Sigmoid colon (tissue), 7 donors: Measurements from ENCODE around the gene PPP2R5E. TPM values are rescaled to one million over a fixed set of nuclear protein-coding genes. Genes with fewer than 3 reads are reported as not detected.

ENCODE experiments used
- DNase-seq: peaks from one replicate; pipeline ENCODE4 v3.0.0-alpha.2; 2019
- H3K27ac ChIP-seq, 4 donors: fragments of 200-600 bp; sonication (generic); one replicate each; pipeline ENCODE4 v1.5.1; 2016 to 2019; ENCODE audit warnings: mild to moderate bottlenecking in 1 of 4
- H3K27me3 ChIP-seq, 3 donors: fragments of 200-600 bp; sonication (generic); one replicate each; pipeline ENCODE4 v1.5.1; 2019; ENCODE audit warnings: mild to moderate bottlenecking in 1 of 3
- H3K36me3 ChIP-seq, 4 donors: fragments of 200-600 bp; sonication (generic); one replicate each; pipeline ENCODE4 v1.5.1; 2016 to 2019
- H3K4me1 ChIP-seq, 4 donors: fragments of 200-600 bp; sonication (generic); one replicate each; pipeline ENCODE4 v1.5.1; 2017 to 2019
- H3K4me3 ChIP-seq, 4 donors: fragments of 200-600 bp; sonication (generic); one replicate each; pipeline ENCODE4 v1.5.1; 2017 to 2019; ENCODE audit warnings: mild to moderate bottlenecking in 2 of 4, moderate library complexity in 1 of 4
- H3K9me3 ChIP-seq, 4 donors: fragments of 200-600 bp in 3 of 4; sonication (generic) in 3 of 4; one replicate each; pipeline versions ENCODE4 v1.5.1 to v1.6.1; 2013 to 2019
- EP300 ChIP-seq, 4 donors: sonication (generic); formaldehyde crosslinking; IDR thresholded peaks; one replicate each; pipeline ENCODE4 v1.6.1; 2017; ENCODE audit warnings: antibody characterized with exemption in 4 of 4
- POLR2A ChIP-seq, 2 donors: fragments of 450-650 bp; IDR thresholded peaks; one replicate each; pipeline ENCODE4 v1.6.1; 2016; ENCODE audit warnings: antibody characterized with exemption in 2 of 2, mild to moderate bottlenecking in 2 of 2, moderate library complexity in 2 of 2
- POLR2AphosphoS5 ChIP-seq, 4 donors: sonication (generic); formaldehyde crosslinking; IDR thresholded peaks; one replicate each; pipeline ENCODE4 v1.6.1; 2017; ENCODE audit warnings: antibody characterized with exemption in 4 of 4
- WGBS, 2 donors: extraction: QIAGEN DNeasy Blood & Tissue Kit; methylation state at CpG; one replicate each; pipeline ENCODE4 v1.1.7; 2013; 5-methylcytosine and 5-hydroxymethylcytosine counted together
- intact Hi-C: fragments of 100-400 bp; cut with DNase I; formaldehyde crosslinking; loops from one replicate; pipeline ENCODE4 v1.15.1; 2023
- polyA plus RNA-seq, 3 donors: library from polyadenylated mRNA; stranded (reverse); fragments of 200-250 nt; gene quantifications; one replicate each; pipeline ENCODE4 v1.2.3, GENCODE V29; 2013
- total RNA-seq, 4 donors: library from RNA; depleted of rRNA; stranded (reverse); fragments of >200 nt; gene quantifications; one replicate each; pipeline ENCODE4 v1.1.0, GENCODE V29; 2016
- TF ChIP-seq, protein P1 (sequence below), 4 experiments: fragments of 450-650 bp in 3 of 4; fragments of 200-600 bp in 1 of 4; IDR thresholded peaks; one replicate each; pipeline ENCODE4 v1.5.1; 2016 to 2019; ENCODE audit warnings: antibody characterized with exemption in 4 of 4, mild to moderate bottlenecking in 3 of 4, moderate library complexity in 2 of 4
- donor health status: healthy with polysubstance abuse.
- donor health status: Bipolar disorder and iron deficiency.
- donor health status: healthy.

The PPP2R5E gene
- total and polyA plus RNA-seq, 7 donors = 10.8 to 28.9 (median 23.7) TPM

GRCh38 chr14:63342371-63342770 is 200.8 kb downstream of the PPP2R5E start:
- Histone ChIP-seq H3K4me1 (no peaks in the 10 kb centered on the region), H3K27me3 (no peaks in the 10 kb centered on the region), H3K9me3 (no peaks in the 10 kb centered on the region), H3K36me3 (no peaks in the 10 kb centered on the region), H3K4me3 (no peak overlapping the region), H3K27ac (no peak overlapping the region)
- DNase-seq = no peak
- intact Hi-C loops = no loop called here
- TF ChIP-seq, protein P1, sequence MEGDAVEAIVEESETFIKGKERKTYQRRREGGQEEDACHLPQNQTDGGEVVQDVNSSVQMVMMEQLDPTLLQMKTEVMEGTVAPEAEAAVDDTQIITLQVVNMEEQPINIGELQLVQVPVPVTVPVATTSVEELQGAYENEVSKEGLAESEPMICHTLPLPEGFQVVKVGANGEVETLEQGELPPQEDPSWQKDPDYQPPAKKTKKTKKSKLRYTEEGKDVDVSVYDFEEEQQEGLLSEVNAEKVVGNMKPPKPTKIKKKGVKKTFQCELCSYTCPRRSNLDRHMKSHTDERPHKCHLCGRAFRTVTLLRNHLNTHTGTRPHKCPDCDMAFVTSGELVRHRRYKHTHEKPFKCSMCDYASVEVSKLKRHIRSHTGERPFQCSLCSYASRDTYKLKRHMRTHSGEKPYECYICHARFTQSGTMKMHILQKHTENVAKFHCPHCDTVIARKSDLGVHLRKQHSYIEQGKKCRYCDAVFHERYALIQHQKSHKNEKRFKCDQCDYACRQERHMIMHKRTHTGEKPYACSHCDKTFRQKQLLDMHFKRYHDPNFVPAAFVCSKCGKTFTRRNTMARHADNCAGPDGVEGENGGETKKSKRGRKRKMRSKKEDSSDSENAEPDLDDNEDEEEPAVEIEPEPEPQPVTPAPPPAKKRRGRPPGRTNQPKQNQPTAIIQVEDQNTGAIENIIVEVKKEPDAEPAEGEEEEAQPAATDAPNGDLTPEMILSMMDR (IDR thresholded peaks at IDR 0.05) = no peak
- no peak for TF ChIP-seq POLR2AphosphoS5 (IDR thresholded peaks at IDR 0.05)
- no peak for TF ChIP-seq EP300 (IDR thresholded peaks at IDR 0.05)
- TF ChIP-seq POLR2A (IDR thresholded peaks at IDR 0.05) = no peak
- 68 to 80% methylated on average over 7 of the region's 7 CpGs for WGBS, 2 donors

DNA sequence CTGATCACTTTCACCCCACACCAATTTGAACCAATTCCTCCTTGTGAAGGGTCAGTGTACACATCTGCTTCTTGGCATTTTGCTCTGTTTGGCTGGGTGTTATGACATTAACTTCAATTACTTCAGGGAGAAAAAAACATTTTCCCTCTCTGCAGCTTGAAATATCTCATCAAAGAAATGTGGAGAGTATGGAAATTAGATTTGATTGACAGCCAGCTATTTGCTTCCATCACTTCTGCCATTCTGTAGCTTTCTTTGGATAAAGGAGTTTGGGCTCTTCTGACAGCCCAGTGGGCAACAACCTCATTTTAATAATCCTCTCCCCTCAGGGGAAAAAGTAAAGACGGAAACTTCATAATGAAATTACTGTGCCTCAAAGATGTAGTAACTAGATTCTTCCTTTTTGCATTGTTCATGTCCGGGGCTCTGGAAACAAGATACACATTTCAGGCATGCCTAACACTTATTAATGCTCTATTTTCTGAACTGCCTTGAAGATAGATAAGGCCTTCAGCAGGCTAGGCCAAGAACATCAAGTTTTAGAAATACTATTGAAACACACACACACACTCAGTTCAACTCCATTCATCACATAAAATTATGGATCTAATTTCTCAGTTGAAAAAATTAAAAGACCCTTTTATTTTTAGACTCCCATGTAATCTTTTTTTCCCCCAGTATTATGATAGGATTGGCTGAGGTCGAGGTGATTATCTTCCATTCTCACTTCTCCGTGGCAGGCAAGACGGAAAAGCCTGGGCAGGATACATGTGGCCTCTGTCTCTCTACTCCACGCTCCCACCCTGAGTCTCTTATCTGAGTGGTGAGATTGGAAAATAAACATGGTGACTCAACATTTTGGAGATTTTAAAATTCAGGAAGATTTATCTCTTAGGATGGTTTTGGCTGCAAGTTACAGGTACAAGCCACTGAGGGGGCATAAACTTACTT is 214.1 kb downstream of the PPP2R5E start:
- intact Hi-C loops = no loop called here
- no peaks in the 10 kb centered on the region for H3K36me3 ChIP-seq
- TF ChIP-seq, protein P1 (IDR thresholded peaks at IDR 0.05) = no peak
- TF ChIP-seq EP300 (IDR thresholded peaks at IDR 0.05) (no peak), POLR2AphosphoS5 (IDR thresholded peaks at IDR 0.05) (no peak), POLR2A (IDR thresholded peaks at IDR 0.05) (no peak)
- 75 to 81% methylated on average over 6 of the region's 6 CpGs for WGBS, 2 donors
- no peak for DNase-seq
- no peak overlapping the region for H3K4me3 ChIP-seq
- H3K27ac ChIP-seq = no peak overlapping the region
- H3K9me3 ChIP-seq = no peaks in the 10 kb centered on the region
- no peaks in the 10 kb centered on the region for H3K4me1 ChIP-seq
- H3K27me3 ChIP-seq = no peaks in the 10 kb centered on the region

DNA sequence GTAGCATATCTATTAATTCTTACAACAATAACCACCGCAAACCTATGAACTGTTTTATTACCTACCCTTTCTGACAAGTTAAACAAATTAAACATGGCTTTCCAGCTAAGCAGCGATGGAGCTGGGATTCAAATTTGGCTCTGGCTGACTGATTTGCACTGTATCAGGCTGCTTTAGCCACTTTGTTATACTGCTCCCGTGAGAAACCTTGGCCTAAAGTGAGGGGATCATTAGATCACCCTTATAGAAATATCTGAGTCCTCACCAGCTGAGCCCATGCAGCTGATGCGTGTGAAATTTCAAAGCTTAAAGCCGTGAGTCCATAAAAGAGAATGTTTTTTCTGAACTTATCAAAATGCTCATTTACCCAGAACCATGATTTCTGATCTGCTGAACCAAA is 216.3 kb downstream of the PPP2R5E start:
- intact Hi-C loops = no loop called here

GRCh38 chr14:63322897-63323573 is 220.1 kb downstream of the PPP2R5E start:
- no peaks in the 10 kb centered on the region for H3K4me1 ChIP-seq
- intact Hi-C loops = no loop called here
- DNase-seq = no peak
- TF ChIP-seq, protein P1 (IDR thresholded peaks at IDR 0.05) = no peak
- TF ChIP-seq EP300 (IDR thresholded peaks at IDR 0.05) = no peak
- no peak for TF ChIP-seq POLR2A (IDR thresholded peaks at IDR 0.05)
- no peak for TF ChIP-seq POLR2AphosphoS5 (IDR thresholded peaks at IDR 0.05)
- no peak overlapping the region for H3K4me3 ChIP-seq
- no peaks in the 10 kb centered on the region for H3K27me3 ChIP-seq
- H3K9me3 ChIP-seq = no peaks in the 10 kb centered on the region
- no peaks in the 10 kb centered on the region for H3K36me3 ChIP-seq
- WGBS, 2 donors = 59 to 68% methylated on average over 9 of the region's 9 CpGs
- H3K27ac ChIP-seq = no peak overlapping the region

More for the DNA sequence above, 216.3 kb downstream of the PPP2R5E start:
- Histone ChIP-seq H3K4me1 (no peaks in the 10 kb centered on the region), H3K9me3 (no peaks in the 10 kb centered on the region), H3K4me3 (no peak overlapping the region), H3K36me3 (no peaks in the 10 kb centered on the region), H3K27me3 (no peaks in the 10 kb centered on the region), H3K27ac (no peak overlapping the region)
- WGBS, 2 donors = 85 to 88% methylated on average over 5 of the region's 5 CpGs
- no peak for DNase-seq
- TF ChIP-seq POLR2AphosphoS5 (IDR thresholded peaks at IDR 0.05) = no peak
- TF ChIP-seq, protein P1 (IDR thresholded peaks at IDR 0.05) = no peak
- TF ChIP-seq POLR2A (IDR thresholded peaks at IDR 0.05) = no peak
- no peak for TF ChIP-seq EP300 (IDR thresholded peaks at IDR 0.05)
